Activated naive CD4-positive, alpha-beta T cell treated with anti-CD3 and anti-CD28 coated beads for 36 hours (primary cell): ENCODE data around the gene GPR146. TPM values are rescaled to one million over a fixed set of nuclear protein-coding genes. Genes with fewer than 3 reads are reported as not detected.
A peak's percentile ranks its signal among the peaks of the same experiment; 100 is the strongest.

ENCODE experiments used
- CTCF ChIA-PET: fragments of 350-600 bp; sonication (Branson Sonifier 250); formaldehyde crosslinking; loops from one replicate; lab custom pipeline; 2021; ENCODE audit warnings: antibody characterized with exemption; lab: Charles Lee
- DNase-seq: peaks from one replicate; pipeline ENCODE4 v3.0.0-alpha.2; 2020
- H3K27ac Mint-ChIP-seq: one replicate; pipeline ENCODE4 v1.8.0; 2021; ENCODE audit warnings: mild to moderate bottlenecking, mixed read lengths
- H3K27me3 Mint-ChIP-seq: one replicate; pipeline ENCODE4 v1.8.0; 2021; ENCODE audit warnings: low read depth, mixed read lengths
- H3K36me3 Mint-ChIP-seq: one replicate; pipeline ENCODE4 v1.8.0; 2021; ENCODE audit warnings: low read depth, mixed read lengths
- H3K4me1 Mint-ChIP-seq: one replicate; pipeline ENCODE4 v1.8.0; 2021; ENCODE audit warnings: low read depth, mixed read lengths
- H3K4me3 Mint-ChIP-seq: one replicate; pipeline ENCODE4 v1.8.0; 2021; ENCODE audit warnings: mild to moderate bottlenecking, moderate library complexity, mixed read lengths
- H3K9me3 Mint-ChIP-seq: one replicate; pipeline ENCODE4 v1.8.0; 2021; ENCODE audit warnings: mixed read lengths
- intact Hi-C: fragments of 100-400 bp; cut with micrococcal nuclease; formaldehyde crosslinking; loops from one replicate; pipeline ENCODE4 v1.15.1; 2023
- total RNA-seq, 2 experiments: library from RNA; stranded (reverse); gene quantifications; one replicate each; pipeline ENCODE4 v1.2.3, GENCODE V29; 2021

GPR146 gene
- total RNA-seq, 2 experiments from 2014 or later = 0.57 to 0.62 TPM

DNA sequence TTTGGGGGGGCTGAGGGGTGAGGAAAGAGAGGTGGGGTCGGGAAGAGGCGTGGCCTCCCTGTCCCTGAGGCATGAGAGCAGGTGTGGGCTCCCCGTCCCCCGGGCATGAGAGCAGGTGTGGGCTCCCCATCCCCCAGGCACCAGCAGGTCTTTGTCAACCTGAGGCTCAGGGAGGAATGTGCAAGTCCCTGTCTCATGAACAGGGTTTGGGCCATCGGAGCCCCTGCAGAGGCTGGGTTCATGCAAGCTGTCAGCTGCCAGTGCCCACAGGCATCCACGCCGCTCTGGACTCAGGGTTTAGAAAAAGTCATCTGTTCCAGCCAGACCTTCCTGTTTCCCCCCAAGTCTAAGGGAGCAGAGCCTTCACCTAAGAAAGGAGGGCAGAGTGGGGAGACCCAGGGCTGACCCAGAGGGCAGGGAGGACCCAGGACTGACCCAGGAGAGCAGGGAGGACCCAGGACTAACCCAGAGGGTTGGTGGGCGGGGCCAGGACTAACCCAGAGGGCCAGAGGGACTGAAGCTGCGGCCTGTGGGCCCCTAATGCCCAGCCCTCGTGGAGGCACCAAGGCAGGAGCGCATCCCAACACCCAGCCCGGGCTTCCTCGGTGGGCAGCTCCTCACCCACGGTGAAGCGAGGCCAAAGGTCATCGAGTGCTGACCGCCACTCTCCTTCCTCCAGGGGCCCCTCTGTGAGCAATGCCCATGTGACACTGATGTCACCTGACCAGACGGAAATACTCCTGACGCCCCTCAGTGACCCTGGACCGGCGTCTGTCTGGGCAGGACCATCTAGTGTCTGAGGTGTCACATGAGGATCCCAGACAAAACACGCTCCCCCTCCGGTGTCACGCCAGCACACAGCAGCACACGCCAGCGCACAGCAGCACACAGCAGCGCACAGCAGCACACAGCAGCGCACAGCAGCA, 28.9 kb upstream of the GPR146 start:
- CTCF ChIA-PET = no interaction called here
- H3K36me3 Mint-ChIP-seq = peaks cover 3% of the 10 kb centered on the region
- no peak overlapping the region for H3K27ac Mint-ChIP-seq
- no peak for DNase-seq
- H3K27me3 Mint-ChIP-seq = no peaks in the 10 kb centered on the region
- no peaks in the 10 kb centered on the region for H3K9me3 Mint-ChIP-seq
- peaks cover 19% of the 10 kb centered on the region for H3K4me1 Mint-ChIP-seq
- intact Hi-C loops = no loop called here
- no peak overlapping the region for H3K4me3 Mint-ChIP-seq

DNA sequence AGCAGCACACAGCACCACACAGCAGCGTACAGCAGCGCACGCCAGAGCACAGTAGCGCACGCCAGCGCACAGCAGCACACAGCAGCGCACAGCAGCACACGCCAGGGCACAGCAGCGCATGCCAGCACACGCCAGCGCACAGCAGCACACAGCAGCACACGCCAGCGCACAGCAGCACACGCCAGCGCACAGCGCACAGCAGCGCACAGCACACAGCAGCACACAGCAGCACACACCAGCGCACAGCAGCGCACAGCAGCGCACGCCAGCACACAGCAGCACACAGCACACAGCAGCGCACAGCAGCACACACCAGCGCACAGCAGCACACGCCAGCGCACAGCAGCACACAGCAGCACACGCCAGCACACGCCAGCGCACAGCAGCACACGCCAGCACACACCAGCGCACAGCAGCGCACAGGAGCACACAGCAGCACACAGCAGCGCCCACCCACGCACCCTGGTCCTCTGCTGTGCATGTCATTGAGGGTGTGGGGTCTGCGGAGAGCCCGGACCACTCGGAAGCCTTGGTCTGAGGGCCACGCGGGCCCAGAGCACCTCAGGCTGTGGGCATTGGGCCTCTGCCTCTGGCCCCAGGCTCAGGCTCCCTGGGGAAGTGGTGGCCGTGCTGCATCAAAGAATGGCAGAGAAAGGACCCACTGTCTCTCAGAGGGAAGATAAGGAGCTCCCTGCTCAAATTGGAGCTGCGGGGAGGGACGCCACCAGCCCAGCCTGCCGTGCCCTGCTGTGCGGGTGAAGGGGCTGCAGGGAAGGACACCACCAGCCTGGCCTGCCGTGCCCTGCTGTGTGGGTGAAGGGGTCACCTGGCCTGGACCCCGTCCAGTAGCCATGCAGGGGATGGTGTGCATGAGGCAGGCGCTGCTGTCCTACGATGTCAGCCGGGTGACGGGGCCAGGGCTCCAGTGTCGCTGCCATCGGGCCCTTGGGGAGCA, 27.5 kb upstream of the GPR146 start:
- H3K27me3 Mint-ChIP-seq = no peaks in the 10 kb centered on the region
- no peak for DNase-seq
- peaks cover 11% of the 10 kb centered on the region for H3K4me1 Mint-ChIP-seq
- intact Hi-C loops = no loop called here
- peaks cover 9% of the 10 kb centered on the region for H3K36me3 Mint-ChIP-seq
- CTCF ChIA-PET = no interaction called here
- no peak overlapping the region for H3K4me3 Mint-ChIP-seq
- H3K9me3 Mint-ChIP-seq = peaks cover 6% of the 10 kb centered on the region
- H3K27ac Mint-ChIP-seq = no peak overlapping the region

DNA sequence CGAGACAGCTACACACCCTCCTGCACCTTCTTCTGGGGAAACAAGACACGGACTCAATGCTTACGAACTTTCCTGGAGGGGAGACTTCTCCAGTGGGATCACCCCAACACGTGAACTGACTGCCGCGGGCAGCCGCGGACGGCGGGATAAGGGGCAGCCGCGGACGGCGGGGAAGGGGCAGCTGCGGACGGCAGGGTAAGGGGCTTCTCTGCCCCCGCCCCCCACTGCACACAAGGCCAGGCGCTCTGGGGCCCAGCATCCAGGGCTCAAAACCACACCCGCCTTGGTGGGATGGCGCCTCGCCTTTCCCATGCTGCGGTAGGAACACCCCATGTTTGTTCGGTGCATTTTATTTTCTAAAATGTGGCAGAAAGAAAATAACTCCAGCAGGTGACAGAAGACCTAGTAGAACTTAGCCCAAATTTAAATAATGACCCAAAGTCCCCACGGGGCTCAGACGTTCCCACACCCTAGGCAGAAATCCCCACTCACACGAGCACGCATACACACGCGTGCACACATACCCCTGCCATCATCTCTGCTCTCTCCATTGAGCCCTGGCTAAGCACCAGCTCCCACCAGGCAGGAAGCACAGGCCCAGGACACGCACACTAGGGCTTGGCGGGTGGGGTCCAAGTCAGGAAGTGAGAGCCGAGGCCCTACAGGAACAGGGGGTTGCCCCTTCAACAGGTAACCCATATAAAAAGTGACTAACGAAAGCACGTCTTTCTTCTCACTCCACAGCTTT, 26.6 kb upstream of the GPR146 start:
- Mint-ChIP-seq H3K4me3 (no peak overlapping the region), H3K4me1 (peaks cover 11% of the 10 kb centered on the region), H3K36me3 (peaks cover 15% of the 10 kb centered on the region), H3K9me3 (peaks cover 6% of the 10 kb centered on the region), H3K27me3 (no peaks in the 10 kb centered on the region), H3K27ac (peak overlapping the region; percentile 59)
- no peak for DNase-seq
- intact Hi-C loops = no loop called here
- CTCF ChIA-PET = no interaction called here

GRCh38 chr7:1018334-1018695, 26.0 kb upstream of the GPR146 start:
- Mint-ChIP-seq H3K27ac (peak overlapping the region; percentile 59), H3K4me1 (peaks cover 11% of the 10 kb centered on the region), H3K27me3 (no peaks in the 10 kb centered on the region), H3K36me3 (peaks cover 16% of the 10 kb centered on the region), H3K9me3 (peaks cover 6% of the 10 kb centered on the region), H3K4me3 (no peak overlapping the region)
- CTCF ChIA-PET = interaction anchor here (1.2 kb wide), 1 partner anchor 47 kb away, joined by 5 read pairs; no protein-coding TSS in a partner anchor
- DNase-seq = no peak
- intact Hi-C loops = no loop called here

- Mint-ChIP-seq H3K27ac (no peak overlapping the region), H3K36me3 (peaks cover 19% of the 10 kb centered on the region), H3K4me3 (no peak overlapping the region), H3K9me3 (peaks cover 6% of the 10 kb centered on the region), H3K4me1 (peaks cover 8% of the 10 kb centered on the region), H3K27me3 (no peaks in the 10 kb centered on the region)
- no peak for DNase-seq
- CTCF ChIA-PET = interaction anchor here (0.5 to 1.2 kb wide), 2 partner anchors 14 to 46 kb away, joined by 4 to 5 read pairs; no protein-coding TSS in a partner anchor
- intact Hi-C loops = no loop called here
Measured at GRCh38 chr7:1019255-1019785, 25.0 kb upstream of the GPR146 start.

GRCh38 chr7:1019789-1020610, 24.3 kb upstream of the GPR146 start:
- CTCF ChIA-PET = interaction anchor here (1.0 to 1.2 kb wide), 2 partner anchors 27 to 45 kb away, joined by 4 to 5 read pairs; no protein-coding TSS in a partner anchor
- intact Hi-C loops = loop anchor here (1.0 kb wide), 1 partner anchor 45 kb away; no protein-coding TSS in a partner anchor
- Mint-ChIP-seq H3K4me1 (peaks cover 8% of the 10 kb centered on the region), H3K4me3 (no peak overlapping the region), H3K27me3 (no peaks in the 10 kb centered on the region), H3K9me3 (peaks cover 6% of the 10 kb centered on the region), H3K36me3 (peaks cover 19% of the 10 kb centered on the region), H3K27ac (no peak overlapping the region)
- DNase-seq = no peak

DNA sequence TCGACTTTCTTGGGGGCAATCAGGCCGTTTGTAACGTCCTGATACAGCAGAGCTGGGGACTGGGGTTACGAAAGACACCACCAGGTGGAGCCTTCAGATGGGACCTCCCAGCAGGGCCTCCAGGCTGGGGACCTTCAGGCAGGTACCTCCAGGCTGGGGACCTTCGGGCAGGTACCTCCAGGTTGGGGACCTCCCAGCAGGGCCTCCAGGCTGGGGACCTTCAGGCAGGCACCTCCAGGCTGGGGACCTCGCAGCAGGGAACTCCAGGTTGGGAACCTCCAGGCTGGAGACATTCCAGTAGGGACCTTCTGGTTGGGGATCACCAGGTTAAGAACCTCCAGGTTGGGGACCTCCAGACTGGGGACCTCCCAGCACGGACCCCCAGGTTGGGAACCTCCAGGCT, 23.5 kb upstream of the GPR146 start:
- H3K27me3 Mint-ChIP-seq = no peaks in the 10 kb centered on the region
- CTCF ChIA-PET = interaction anchor here (1.0 kb wide), 1 partner anchor 28 kb away, joined by 4 read pairs; no protein-coding TSS in a partner anchor
- peaks cover 8% of the 10 kb centered on the region for H3K4me1 Mint-ChIP-seq
- peaks cover 19% of the 10 kb centered on the region for H3K36me3 Mint-ChIP-seq
- H3K27ac Mint-ChIP-seq = no peak overlapping the region
- H3K9me3 Mint-ChIP-seq = peaks cover 6% of the 10 kb centered on the region
- intact Hi-C loops = loop anchor here (1.0 kb wide), 1 partner anchor 44 kb away; no protein-coding TSS in a partner anchor
- no peak overlapping the region for H3K4me3 Mint-ChIP-seq
- no peak for DNase-seq

GRCh38 chr7:1021366-1021765, 23.0 kb upstream of the GPR146 start:
- Mint-ChIP-seq H3K4me3 (no peak overlapping the region), H3K4me1 (peaks cover 11% of the 10 kb centered on the region), H3K27me3 (no peaks in the 10 kb centered on the region), H3K27ac (no peak overlapping the region), H3K9me3 (peaks cover 6% of the 10 kb centered on the region), H3K36me3 (peaks cover 19% of the 10 kb centered on the region)
- CTCF ChIA-PET = no interaction called here
- intact Hi-C loops = no loop called here
- DNase-seq = no peak

GRCh38 chr7:1021931-1022330, 22.4 kb upstream of the GPR146 start:
- no peak overlapping the region for H3K27ac Mint-ChIP-seq
- CTCF ChIA-PET = interaction anchor here (0.7 kb wide), 1 partner anchor 64 kb away, joined by 3 read pairs; no protein-coding TSS in a partner anchor

DNA sequence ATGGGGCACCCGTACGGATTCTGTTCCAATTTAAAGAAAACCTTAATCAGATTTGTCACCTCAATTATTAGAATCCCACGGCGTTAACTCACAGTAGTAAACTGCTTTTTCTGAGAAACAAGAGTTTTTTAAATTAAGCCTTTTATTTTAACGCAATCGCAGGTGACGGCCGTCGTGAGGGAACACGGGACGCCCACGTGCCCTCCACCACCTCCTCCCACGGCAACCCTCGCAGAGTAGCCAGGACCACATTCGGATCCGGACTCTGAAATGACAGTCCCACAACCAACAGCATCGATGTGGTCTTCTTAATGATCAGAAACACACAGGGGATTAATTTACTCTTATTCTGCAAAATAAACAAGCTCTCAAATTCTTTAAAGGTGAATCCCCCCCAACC, 22.0 kb upstream of the GPR146 start:
- CTCF ChIA-PET = interaction anchor here (0.7 kb wide), 1 partner anchor 64 kb away, joined by 3 read pairs; no protein-coding TSS in a partner anchor
- intact Hi-C loops = no loop called here
- Mint-ChIP-seq H3K27me3 (no peaks in the 10 kb centered on the region), H3K27ac (no peak overlapping the region), H3K4me3 (no peak overlapping the region), H3K9me3 (peaks cover 6% of the 10 kb centered on the region), H3K36me3 (peaks cover 19% of the 10 kb centered on the region), H3K4me1 (peaks cover 15% of the 10 kb centered on the region)
- DNase-seq = no peak

More at GRCh38 chr7:1021931-1022330, 22.4 kb upstream of the GPR146 start:
- H3K4me3 Mint-ChIP-seq = no peak overlapping the region
- DNase-seq = no peak
- intact Hi-C loops = no loop called here
- peaks cover 19% of the 10 kb centered on the region for H3K36me3 Mint-ChIP-seq
- no peaks in the 10 kb centered on the region for H3K27me3 Mint-ChIP-seq
- peaks cover 6% of the 10 kb centered on the region for H3K9me3 Mint-ChIP-seq
- peaks cover 13% of the 10 kb centered on the region for H3K4me1 Mint-ChIP-seq
